UCSD-AML1 (cell line): ENCODE data around the gene TNNI3K.

ENCODE experiments used
- DNase-seq: peaks from one replicate; lab custom pipeline; 2025; ENCODE audit not compliant: unreplicated experiment; lab: John Stamatoyannopoulos, UW

TNNI3K gene

DNA sequence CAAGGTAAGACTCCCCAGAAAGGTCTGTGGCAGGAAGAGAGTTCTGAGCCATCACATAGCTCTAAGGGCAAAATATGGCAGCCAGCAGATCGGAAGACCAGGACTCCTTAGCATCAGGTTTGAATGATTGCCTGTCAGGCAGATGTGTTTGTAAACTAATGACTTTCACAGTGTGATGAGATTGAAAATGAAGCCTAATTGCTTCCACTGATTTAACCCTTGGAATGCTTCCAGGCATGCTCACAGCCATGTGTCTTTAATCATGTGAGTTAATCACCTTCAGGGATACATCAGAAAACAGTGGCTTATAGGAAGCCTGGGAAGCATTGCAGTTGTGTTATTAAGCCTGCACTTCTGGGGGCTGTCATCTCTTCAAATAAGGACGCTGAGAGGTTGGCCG lies 194.4 kb downstream of the TNNI3K start:
- no peak for DNase-seq

DNA sequence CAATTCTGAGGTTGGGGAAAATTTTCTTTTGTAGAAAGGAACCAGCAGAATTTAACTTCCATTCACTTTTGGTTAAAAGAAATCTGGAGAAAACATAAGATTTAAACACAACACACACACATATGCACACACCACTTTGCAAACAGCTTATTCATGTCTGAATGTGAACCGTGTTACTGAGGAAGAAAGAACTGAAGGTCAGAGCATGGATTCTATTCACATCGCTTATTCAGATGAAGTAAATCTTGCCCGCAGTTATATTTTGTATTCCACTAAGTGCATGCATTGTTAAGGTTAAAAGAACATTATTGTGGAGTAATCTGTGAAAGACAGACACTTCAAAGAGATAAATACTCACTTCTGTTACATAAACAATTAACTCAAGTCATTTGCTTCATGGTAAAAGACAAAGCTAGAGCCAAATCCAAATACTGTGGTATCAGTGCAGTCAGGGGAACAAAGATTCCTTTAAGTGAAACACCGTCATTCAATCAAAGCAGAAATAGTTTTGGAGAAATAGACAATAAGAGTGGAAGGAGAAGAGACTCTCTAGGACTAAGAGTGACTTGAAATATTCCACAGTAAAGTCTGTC lies 195.3 kb downstream of the TNNI3K start:
- no peak for DNase-seq

- DNase-seq = no peak
Observed at GRCh38 chr1:74431531-74431930, 196.3 kb downstream of the TNNI3K start.

DNA sequence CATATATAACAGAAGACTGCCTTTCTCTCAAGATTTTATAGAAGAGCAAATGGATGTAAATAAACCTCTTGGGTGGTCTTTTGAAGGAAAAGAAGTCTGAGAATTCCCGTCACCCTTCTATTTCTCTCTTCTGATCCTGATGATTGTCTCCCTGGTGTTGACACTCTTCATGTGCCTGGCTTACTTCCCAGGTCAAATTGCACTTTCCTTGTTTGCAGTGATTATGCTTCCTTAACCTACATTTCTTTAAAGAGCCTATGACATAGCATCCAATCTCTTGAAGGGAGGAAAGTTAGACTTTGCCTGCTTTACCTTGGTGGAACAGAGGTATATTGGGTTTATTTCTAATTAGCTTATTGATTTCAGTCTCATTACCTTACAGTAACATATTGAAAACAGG lies 197.1 kb downstream of the TNNI3K start:
- DNase-seq = no peak

- DNase-seq = no peak
Observed at GRCh38 chr1:74434321-74434720, 199.1 kb downstream of the TNNI3K start.

GRCh38 chr1:74436078-74436477 lies 200.9 kb downstream of the TNNI3K start:
- no peak for DNase-seq

GRCh38 chr1:74437035-74437434 lies 201.8 kb downstream of the TNNI3K start:
- no peak for DNase-seq

DNA sequence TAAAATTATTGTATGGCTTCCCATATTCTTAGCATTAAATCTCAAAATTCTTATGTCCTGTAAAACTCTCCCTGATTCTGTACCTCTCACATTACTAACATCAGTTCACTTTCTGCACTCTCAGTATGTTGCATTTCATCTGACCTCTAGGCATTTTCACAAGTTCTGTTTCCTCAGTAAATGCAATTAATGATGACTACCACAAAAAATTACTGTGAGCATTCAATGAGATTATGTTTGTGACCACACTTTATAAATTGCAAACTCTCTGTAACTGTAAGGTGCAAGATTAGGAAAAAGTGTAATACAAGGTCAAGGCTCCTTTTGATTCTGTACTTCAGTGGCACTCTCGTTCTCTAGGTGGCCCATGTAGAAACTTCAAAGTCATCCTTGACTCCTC lies 216.8 kb downstream of the TNNI3K start:
- no peak for DNase-seq

DNA sequence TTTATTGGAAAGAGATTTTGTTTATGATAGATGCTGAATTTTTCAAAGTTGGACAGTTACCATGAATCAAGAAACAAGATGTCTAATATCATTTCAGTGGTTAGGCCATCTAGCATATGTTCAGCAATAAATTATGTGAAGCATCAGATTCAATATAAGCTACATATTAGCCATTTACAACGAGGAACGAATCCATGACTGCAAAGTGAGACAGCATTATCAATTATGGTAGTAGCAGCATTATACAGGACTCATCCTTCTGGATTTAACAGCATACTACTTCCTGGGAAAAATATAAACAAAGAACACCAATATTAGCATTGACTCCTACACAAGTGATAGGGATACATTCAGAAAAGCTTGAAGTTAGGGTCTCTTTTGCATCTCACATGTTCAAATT lies 218.1 kb downstream of the TNNI3K start:
- no peak for DNase-seq

GRCh38 chr1:74455390-74455789 lies 220.2 kb downstream of the TNNI3K start:
- no peak for DNase-seq

DNA sequence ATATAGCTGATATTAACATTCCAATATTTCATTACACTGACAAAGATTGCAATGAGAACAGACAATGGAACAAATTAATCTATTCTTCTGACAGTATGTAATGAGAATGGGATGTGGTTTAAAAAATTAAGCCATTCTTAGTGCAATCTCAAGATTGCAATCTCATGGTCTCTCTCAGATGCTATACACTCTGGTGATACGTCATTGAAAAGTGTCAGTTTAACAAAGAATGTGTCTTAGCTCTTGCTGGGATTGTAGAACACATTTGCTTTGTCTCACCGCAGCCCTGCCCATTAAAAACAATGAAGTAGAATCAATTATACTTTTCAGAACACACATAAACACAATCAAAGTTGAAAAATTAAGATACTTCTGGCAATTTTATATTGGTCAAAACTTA lies 222.1 kb downstream of the TNNI3K start:
- DNase-seq = no peak

DNA sequence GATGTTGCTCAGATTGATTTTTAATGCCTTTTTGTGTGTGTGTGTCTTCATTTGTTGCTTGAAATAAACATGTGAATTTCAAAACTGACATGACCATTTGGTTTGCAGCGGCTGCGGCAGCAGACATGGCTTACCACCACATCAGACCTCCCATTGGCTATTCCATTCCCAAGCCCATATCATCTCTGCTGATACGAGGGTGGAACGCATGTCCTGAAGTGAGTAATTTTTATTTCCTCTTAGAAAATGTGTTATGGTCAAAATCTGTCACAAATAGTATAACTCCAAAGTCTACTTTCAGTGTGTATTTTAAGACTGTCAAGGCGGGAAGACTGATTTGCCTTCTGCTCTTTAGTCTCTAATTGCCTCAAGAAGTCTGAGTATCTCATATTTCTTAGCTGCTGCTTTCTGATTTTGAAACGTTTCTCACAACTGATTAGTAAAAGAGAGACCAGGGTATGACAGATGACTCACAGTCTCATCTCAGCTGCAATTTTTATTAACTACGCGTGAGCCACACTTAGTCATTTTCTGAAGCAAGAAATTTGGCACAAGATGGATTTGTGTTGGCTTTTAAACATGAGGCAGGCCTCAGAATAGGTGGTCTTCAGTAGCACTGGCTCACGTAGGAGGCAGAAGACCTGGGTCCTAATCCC lies 228.3 kb downstream of the TNNI3K start:
- no peak for DNase-seq

DNA sequence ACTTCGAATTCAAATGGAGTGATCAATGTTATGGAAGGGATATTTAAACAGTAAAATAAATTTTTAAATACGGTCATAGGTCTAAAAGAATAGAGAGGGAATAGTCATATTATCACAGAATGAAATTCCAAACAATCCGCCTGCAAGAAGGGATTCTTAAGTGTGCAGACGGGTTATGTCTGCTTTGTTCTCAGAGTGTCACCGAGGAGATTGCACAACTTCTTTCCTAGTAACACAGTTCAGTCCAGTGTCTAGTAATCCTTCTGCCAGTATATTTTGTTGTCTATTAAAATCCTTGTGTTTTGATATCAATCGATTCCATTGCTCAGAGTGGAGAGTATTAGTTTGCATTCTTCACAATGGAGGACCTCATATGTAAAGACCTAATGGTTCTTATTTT lies 228.8 kb downstream of the TNNI3K start:
- DNase-seq = no peak

DNA sequence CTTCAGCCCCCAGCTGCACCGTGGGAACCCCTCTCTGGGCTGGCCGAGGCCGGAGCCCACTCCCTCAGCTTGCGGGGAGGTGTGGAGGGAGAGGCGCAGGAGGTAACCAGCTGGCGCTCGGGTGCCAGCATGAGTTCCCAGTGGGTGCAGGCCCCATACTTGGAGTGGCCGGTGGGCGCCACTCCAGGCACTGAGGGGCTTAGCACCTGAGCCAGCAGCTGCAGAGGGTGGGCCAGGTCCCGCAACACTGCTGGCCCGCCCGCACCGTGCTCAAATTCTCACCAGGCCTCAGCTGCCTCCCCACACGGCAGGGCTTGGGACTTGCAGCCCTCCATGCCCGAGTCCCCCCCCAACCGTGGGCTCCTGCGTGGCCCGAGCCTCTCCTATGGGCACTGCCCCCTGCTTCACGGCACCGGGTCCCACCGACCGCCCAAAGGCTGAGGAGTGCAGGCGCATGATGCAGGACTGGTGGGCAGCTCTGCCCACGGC lies 230.1 kb downstream of the TNNI3K start:
- peak; percentile 5 for DNase-seq

DNA sequence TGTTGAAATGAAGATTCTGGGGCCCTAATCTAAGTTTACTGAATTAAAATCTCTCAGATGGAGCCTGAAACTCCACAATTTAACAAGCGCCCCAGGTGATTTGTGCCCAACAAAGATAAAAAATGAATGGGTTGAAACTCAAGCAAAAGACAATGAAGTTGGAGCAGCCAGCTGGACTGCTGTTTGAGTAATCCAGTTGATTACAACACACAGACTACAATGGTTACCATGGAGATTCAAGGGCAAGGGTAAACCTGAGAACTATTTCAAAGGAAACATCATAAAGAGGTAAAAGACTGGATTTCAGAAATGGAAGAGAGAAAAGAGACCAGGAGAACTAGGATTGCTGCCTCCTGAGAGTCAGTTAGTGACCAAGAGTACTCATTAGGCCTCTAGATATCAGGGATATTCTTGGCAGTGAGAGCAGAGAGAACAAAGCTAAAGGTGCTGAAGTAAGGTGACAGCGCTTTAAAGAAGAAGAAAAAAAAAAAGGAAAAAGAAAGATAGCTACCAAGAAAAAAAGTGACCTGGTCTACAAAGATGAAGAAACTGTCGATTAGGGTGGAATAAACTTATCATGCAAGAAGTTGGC lies 232.7 kb downstream of the TNNI3K start:
- DNase-seq = no peak

- no peak for DNase-seq
Observed at GRCh38 chr1:74468982-74469603, 233.9 kb downstream of the TNNI3K start.

DNA sequence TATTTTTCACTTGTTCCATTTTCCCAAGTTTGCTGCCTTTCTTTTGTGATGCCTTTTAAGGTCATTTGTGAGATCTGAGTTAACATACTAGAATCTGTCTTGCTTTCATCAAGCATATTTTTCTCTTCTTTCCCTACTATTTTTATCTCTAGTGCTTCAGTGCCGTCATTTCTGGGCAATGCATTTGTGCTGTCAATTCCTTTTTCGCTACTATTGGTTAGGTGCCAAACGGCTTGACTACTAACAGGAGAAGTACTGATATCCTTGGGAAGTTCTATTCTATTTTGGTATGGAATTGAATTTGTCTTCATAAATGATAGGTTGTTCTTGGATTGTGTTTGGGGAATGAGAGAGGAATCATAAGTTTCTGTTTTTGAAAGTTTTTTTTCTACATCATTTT lies 235.1 kb downstream of the TNNI3K start:
- no peak for DNase-seq

DNA sequence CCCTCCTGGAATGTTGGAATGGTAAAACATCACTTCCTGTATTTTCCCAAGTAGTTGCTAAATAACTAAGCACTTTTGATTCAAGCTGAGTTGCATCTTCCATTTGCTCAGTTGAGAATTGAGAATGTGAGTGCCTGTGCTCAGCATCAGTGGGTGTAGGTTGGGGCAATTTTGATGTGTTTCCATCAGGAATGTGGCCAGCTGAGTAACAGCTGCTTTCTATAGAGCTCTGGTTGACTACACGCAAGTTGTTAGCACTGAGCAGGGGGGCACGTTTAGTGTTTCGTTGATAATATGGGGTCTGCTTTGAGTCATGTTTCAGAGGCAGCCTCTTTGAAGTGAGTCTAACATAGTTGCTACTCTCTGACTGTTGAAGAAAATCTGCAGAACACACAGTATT lies 235.7 kb downstream of the TNNI3K start:
- DNase-seq = no peak

DNA sequence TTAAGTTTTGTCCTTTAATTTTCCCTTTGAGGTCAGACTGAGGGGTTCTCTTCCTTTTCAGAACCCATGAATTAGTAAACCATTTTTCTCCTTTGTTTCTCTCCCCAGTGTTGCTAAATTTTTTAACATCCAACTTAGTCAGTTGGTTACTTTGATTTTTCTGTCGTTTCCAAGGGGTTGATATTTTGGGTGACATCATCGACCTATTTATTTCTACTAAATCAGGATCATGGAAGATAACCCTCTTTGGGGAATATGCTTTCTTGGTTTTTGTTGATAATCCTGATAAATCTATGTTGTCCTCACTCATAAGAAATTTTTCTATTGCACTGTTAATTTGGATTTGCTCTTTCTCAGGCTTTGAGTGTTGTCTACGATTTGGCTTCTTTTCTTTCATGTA lies 236.3 kb downstream of the TNNI3K start:
- no peak for DNase-seq

DNA sequence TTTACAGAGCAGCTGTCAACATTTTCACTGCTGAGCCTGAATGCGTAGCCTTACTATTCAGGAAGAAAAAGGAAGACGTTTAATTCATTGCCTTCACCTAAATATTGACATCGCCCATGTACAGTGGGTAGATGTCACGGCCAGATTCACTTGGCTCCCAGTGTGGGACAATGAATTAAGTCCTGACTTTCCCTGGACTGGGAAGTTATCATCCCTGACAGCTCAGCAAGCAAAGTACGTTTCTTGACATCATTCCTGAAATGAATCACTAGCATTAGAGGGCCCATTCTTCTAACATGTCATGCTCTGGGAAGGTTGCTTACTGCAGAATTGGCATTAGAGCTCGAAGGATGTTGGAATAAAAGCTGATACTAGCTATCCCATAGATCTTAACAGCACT lies 239.4 kb downstream of the TNNI3K start:
- no peak for DNase-seq

DNA sequence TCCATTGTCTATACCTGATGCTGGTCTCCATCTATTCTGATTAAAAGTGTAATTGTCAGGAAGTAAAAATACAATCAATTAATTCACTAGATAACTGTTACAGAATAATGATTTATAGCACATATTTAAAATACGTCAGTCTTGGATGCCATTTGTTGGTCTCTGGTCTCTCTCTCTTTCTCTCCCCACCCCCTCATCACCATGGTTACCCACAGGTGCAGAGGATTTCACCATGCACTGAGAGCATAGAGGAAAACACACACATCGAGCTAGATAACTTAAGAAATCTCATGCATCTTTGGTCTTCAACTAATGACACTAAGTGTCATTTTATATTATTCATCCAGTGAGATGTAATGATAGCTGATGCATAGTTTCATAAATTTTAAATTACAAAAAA lies 243.8 kb downstream of the TNNI3K start:
- DNase-seq = no peak

DNA sequence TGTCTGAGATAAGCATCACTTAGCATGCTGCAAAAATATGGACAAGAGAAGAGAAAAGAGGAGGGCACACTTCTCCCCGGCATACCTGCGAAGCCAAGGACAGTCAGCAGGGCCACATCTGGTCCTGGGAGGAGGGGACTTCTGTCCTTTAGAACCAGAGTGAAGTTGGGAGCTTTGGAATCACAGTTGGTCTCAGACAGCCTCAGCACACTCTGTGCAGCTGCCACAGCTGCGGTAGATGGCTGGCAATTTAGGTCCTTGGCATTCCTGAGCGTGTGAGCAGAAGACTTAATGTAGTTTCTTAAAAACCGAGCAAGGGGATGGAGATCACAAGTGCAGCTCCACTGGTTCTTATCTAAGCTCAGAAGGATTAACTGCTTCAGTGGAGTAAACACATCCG lies 244.9 kb downstream of the TNNI3K start:
- no peak for DNase-seq
